ENCODE data around the gene PSMD7. TPM values are rescaled to one million over a fixed set of nuclear protein-coding genes. Genes with fewer than 3 reads are reported as not detected.

The PSMD7 gene
- total and polyA plus RNA-seq, 2 of the 4 experiments (the other 2 are of a cell fraction) = 80.8 to 98.3 TPM

- no peak for TF ChIP-seq NFE2L2 (IDR thresholded peaks at IDR 0.05; ENCODE audit: low read depth, low read length)
- no peak for TF ChIP-seq RFX5 (IDR thresholded peaks at IDR 0.05; ENCODE audit: low read depth, low read length)
- no peak for TF ChIP-seq MXI1 (IDR thresholded peaks at IDR 0.05; ENCODE audit: borderline replicate concordance, low read depth, low read length)
Measured at GRCh38 chr16:74321356-74321755, 24.7 kb downstream of the PSMD7 start (continued).

GRCh38 chr16:74322301-74322710, 25.7 kb downstream of the PSMD7 start:
- Histone ChIP-seq H2BK120ac (ENCODE audit: low read depth, low read length) (no peak overlapping the region), H3K4me2 (ENCODE audit: low read depth, low read length) (no peak overlapping the region), H2AK9ac (replicated peaks; ENCODE audit: low read depth, low read length, poor library complexity) (no peak overlapping the region), H3K18ac (ENCODE audit: low read depth, low read length) (no peak overlapping the region), H2BK5ac (ENCODE audit: low read depth, low read length, poor library complexity, severe bottlenecking) (no peak overlapping the region), H3K27ac (ENCODE audit: insufficient read depth, low read length) (no peak overlapping the region), H3K9me1 (ENCODE audit: insufficient read depth, low read length) (peaks cover 7% of the 10 kb centered on the region), H3K4me3 (ENCODE audit: insufficient read depth, low read depth, low read length) (no peak overlapping the region), H3K9ac (ENCODE audit: low read depth, low read length) (no peak overlapping the region), H2BK15ac (ENCODE audit: low read depth, low read length) (no peak overlapping the region), H3K79me1 (ENCODE audit: low read depth in 1 of 2, low read length in 2 of 2) (no peaks in the 10 kb centered on the region), H2AFZ (replicated peaks; ENCODE audit: low read length, poor library complexity) (no peak overlapping the region), H3K36me3 (ENCODE audit: control insufficient read depth, insufficient read depth, low read length) (peaks cover 10% of the 10 kb centered on the region), H2BK20ac (ENCODE audit: low read depth, low read length) (no peak overlapping the region), H3K9me3 (ENCODE audit: control insufficient read depth, insufficient read depth, low read length) (no peaks in the 10 kb centered on the region), H3K27me3 (ENCODE audit: control insufficient read depth, insufficient read depth, low read length) (no peaks in the 10 kb centered on the region), H4K5ac (ENCODE audit: low read depth, low read length) (no peak overlapping the region), H4K20me1 (ENCODE audit: insufficient read depth, low read length) (no peaks in the 10 kb centered on the region), H4K8ac (ENCODE audit: low read depth in 2 of 2, low read length in 2 of 2) (no peak overlapping the region), H3K23ac (ENCODE audit: low read depth, low read length) (no peak overlapping the region), H3K14ac (replicated peaks; ENCODE audit: low read depth, low read length) (no peak overlapping the region), H3K4ac (ENCODE audit: low read depth, low read length) (no peak overlapping the region), H3K56ac (ENCODE audit: extremely low read depth, insufficient read depth, low read length) (no peak overlapping the region), H2AK5ac (ENCODE audit: low read depth, low read length) (no peak overlapping the region), H4K91ac (ENCODE audit: insufficient read depth, low read depth, low read length) (no peak overlapping the region), H3K4me1 (ENCODE audit: control insufficient read depth, insufficient read depth, low read length) (0 out of 2 replicates have a peak, but pooled peaks cover 1% of the 10 kb centered on the region)
- dilution Hi-C loops (cut with HindIII; ENCODE audit: low sequenced_read_pairs, unreplicated experiment) (no loop called here), intact Hi-C loops (cut with micrococcal nuclease) (no loop called here), in situ Hi-C loops (cut with MboI; ENCODE audit: low sequenced_read_pairs) (loop anchor here (10.0 kb wide), 1 partner anchor 302 kb away; no protein-coding TSS in a partner anchor)
- no peak for DNase-seq
- ChIA-PET CTCF (no interaction called here), POLR2A (ENCODE audit: unreplicated experiment) (interaction anchor here (0.7 kb wide), 1 partner anchor 9 kb away, joined by 10 read pairs; no protein-coding TSS in a partner anchor)
- no peak for ATAC-seq (ENCODE audit: low read depth)
- BruUV-seq (replicated peaks) = no TSS peak
- TF ChIP-seq BHLHE40 (IDR thresholded peaks at IDR 0.05; ENCODE audit: low read depth, low read length) (no peak), MXI1 (IDR thresholded peaks at IDR 0.05; ENCODE audit: borderline replicate concordance, low read depth, low read length) (no peak), CTCF (conservative IDR thresholded peaks at IDR 0.05; ENCODE audit: low read depth, low read length) (no peak), CEBPB (IDR thresholded peaks at IDR 0.05; ENCODE audit: low read depth, low read length) (no peak), SMC3 (IDR thresholded peaks at IDR 0.05; ENCODE audit: low read depth, low read length) (no peak), RCOR1 (IDR thresholded peaks at IDR 0.05; ENCODE audit: insufficient replicate concordance, low read length) (no peak), FOS (IDR thresholded peaks at IDR 0.05; ENCODE audit: low read depth, low read length) (no peak), CHD1 (IDR thresholded peaks at IDR 0.05; ENCODE audit: low read depth, low read length) (no peak), USF2 (IDR thresholded peaks at IDR 0.05; ENCODE audit: low read depth, low read length) (no peak), MAZ (IDR thresholded peaks at IDR 0.05; ENCODE audit: borderline replicate concordance, low read depth, low read length) (no peak), POLR2A (IDR thresholded peaks at IDR 0.05; ENCODE audit: low read depth, low read length) (no peak), RFX5 (IDR thresholded peaks at IDR 0.05; ENCODE audit: low read depth, low read length) (no peak), RAD21 (IDR thresholded peaks at IDR 0.05; ENCODE audit: low read length) (no peak), NFE2L2 (IDR thresholded peaks at IDR 0.05; ENCODE audit: low read depth, low read length) (no peak), MAFK (IDR thresholded peaks at IDR 0.05; ENCODE audit: low read depth, low read length) (no peak)
- WGBS, 2 experiments (ENCODE audit: extremely low coverage in 2 of 2, insufficient read length in 1 of 2) = 100% methylated on average over 2 of the region's 7 CpGs; no CpG with 5 or more reads in 1 of the 2 experiments
